ENCODE measurements around the gene THRAP3.
"Not testable (repeated sequence)": the region's sequence is repeated elsewhere in the genome, so short reads cannot be mapped to it uniquely, and the experiment has no call there.

The THRAP3 gene

GRCh38 chr1:36207339-36207738, 16.9 kb upstream of the THRAP3 start:
- Histone ChIP-seq H3K27me3 (ENCODE audit: control insufficient read depth in 1 of 2, insufficient read depth in 2 of 2, low read length in 2 of 2) (no peaks in the 10 kb centered on the region), H3K4me1 (ENCODE audit: control insufficient read depth in 1 of 2, insufficient read depth in 2 of 2, low read length in 2 of 2) (peaks cover 0 to 5% of the 10 kb centered on the region in 2 donors), H3K36me3 (ENCODE audit: control insufficient read depth in 1 of 2, insufficient read depth in 2 of 2, low read length in 2 of 2) (no peaks in the 10 kb centered on the region), H3K9me3 (ENCODE audit: control insufficient read depth in 1 of 2, low read length in 2 of 2) (no peaks in the 10 kb centered on the region), H3K27ac (ENCODE audit: low read depth, low read length) (no peak overlapping the region), H3K9ac (ENCODE audit: low read depth in 1 of 2, low read length in 2 of 2) (no peak overlapping the region), H3K4me3 (ENCODE audit: low read depth in 1 of 2, low read length in 2 of 2) (no peak overlapping the region)

DNA sequence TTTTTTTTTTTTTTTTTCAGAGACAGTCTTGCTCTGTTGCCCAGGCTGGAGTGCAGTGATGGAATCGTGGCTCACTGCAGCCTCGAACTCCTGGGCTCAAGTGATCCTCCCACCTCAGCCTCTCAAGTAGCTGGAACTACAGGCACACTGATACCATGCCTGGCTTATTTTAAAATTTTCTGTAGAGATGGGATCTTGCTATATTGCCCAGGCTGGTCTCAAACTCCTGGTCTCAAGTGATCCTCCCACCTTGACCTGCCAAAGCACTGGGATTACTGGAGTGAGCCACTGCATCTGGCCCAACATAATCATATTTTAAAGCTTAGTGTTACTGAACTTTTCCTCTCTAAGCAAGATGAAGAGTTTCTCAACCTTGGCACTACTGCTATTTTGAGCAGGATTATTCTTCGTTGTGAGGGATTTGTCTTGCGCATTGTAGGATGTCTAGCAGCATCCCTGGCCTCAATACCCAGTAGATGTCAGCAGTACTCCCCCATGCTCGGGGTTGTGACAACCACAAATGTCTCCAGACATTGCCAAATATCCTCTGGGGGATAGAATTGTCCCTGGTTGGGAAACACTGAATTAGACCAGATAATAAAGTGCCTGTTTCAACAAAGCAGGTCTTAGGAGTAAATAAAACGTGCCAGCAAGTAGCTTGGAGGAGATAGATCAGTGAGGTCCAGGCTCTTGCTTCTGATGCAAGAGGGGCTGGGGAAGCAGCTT, 15.1 kb upstream of the THRAP3 start:
- no peak overlapping the region for H3K27ac ChIP-seq (ENCODE audit: low read depth, low read length)
- no peak overlapping the region for H3K9ac ChIP-seq (ENCODE audit: low read depth in 1 of 2, low read length in 2 of 2)
- H3K27me3 ChIP-seq (ENCODE audit: control insufficient read depth in 1 of 2, insufficient read depth in 2 of 2, low read length in 2 of 2), result no peaks in the 10 kb centered on the region
- H3K9me3 ChIP-seq (ENCODE audit: control insufficient read depth in 1 of 2, low read length in 2 of 2), result no peaks in the 10 kb centered on the region
- peaks cover 0 to 6% of the 10 kb centered on the region in 2 donors for H3K4me1 ChIP-seq (ENCODE audit: control insufficient read depth in 1 of 2, insufficient read depth in 2 of 2, low read length in 2 of 2)
- no peak overlapping the region for H3K4me3 ChIP-seq (ENCODE audit: low read depth in 1 of 2, low read length in 2 of 2)
- no peaks in the 10 kb centered on the region for H3K36me3 ChIP-seq (ENCODE audit: control insufficient read depth in 1 of 2, insufficient read depth in 2 of 2, low read length in 2 of 2)

- Histone ChIP-seq H3K27me3 (ENCODE audit: control insufficient read depth in 1 of 2, insufficient read depth in 2 of 2, low read length in 2 of 2) (no peaks in the 10 kb centered on the region), H3K27ac (ENCODE audit: low read depth, low read length) (no peak overlapping the region), H3K9ac (ENCODE audit: low read depth in 1 of 2, low read length in 2 of 2) (no peak overlapping the region), H3K9me3 (ENCODE audit: control insufficient read depth in 1 of 2, low read length in 2 of 2) (no peaks in the 10 kb centered on the region), H3K4me1 (ENCODE audit: control insufficient read depth in 1 of 2, insufficient read depth in 2 of 2, low read length in 2 of 2) (peaks cover 0 to 6% of the 10 kb centered on the region in 2 donors), H3K36me3 (ENCODE audit: control insufficient read depth in 1 of 2, insufficient read depth in 2 of 2, low read length in 2 of 2) (no peaks in the 10 kb centered on the region), H3K4me3 (ENCODE audit: low read depth in 1 of 2, low read length in 2 of 2) (no peak overlapping the region)
Measured at GRCh38 chr1:36211307-36211706, 12.9 kb upstream of the THRAP3 start.

GRCh38 chr1:36211841-36212240, 12.4 kb upstream of the THRAP3 start:
- H3K27ac ChIP-seq (ENCODE audit: low read depth, low read length), result no peak overlapping the region
- H3K36me3 ChIP-seq (ENCODE audit: control insufficient read depth in 1 of 2, insufficient read depth in 2 of 2, low read length in 2 of 2), result no peaks in the 10 kb centered on the region
- no peak overlapping the region for H3K9ac ChIP-seq (ENCODE audit: low read depth in 1 of 2, low read length in 2 of 2)
- H3K4me1 ChIP-seq (ENCODE audit: control insufficient read depth in 1 of 2, insufficient read depth in 2 of 2, low read length in 2 of 2), result peaks cover 0 to 6% of the 10 kb centered on the region in 2 donors
- H3K27me3 ChIP-seq (ENCODE audit: control insufficient read depth in 1 of 2, insufficient read depth in 2 of 2, low read length in 2 of 2), result no peaks in the 10 kb centered on the region
- no peaks in the 10 kb centered on the region for H3K9me3 ChIP-seq (ENCODE audit: control insufficient read depth in 1 of 2, low read length in 2 of 2)
- no peak overlapping the region for H3K4me3 ChIP-seq (ENCODE audit: low read depth in 1 of 2, low read length in 2 of 2)

GRCh38 chr1:36212782-36213181, 11.5 kb upstream of the THRAP3 start:
- H3K4me3 ChIP-seq (ENCODE audit: low read depth in 1 of 2, low read length in 2 of 2), result no peak overlapping the region
- no peak overlapping the region for H3K27ac ChIP-seq (ENCODE audit: low read depth, low read length)

DNA sequence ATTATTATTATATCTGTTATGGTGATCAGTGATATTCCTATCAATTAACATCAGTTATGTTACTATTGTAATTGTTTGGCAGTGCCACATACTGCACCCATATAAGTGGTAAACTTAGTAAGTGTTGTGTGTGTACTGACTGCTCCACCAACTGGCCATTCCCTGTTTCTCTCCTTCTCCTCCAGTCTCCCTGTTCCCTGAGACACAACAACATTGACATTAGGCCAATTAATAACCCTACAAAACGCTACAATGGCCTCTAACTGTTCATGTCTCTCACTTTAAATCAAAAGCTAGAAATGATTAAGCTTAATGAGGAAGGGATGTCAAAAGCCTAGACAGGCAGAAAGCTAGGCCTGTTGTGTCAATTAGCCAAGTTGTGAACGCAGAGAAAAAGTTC, 6.6 kb upstream of the THRAP3 start:
- no peaks in the 10 kb centered on the region for H3K27me3 ChIP-seq (ENCODE audit: control insufficient read depth in 1 of 2, insufficient read depth in 2 of 2, low read length in 2 of 2)
- H3K36me3 ChIP-seq (ENCODE audit: control insufficient read depth in 1 of 2, insufficient read depth in 2 of 2, low read length in 2 of 2), result no peaks in the 10 kb centered on the region
- H3K4me1 ChIP-seq (ENCODE audit: control insufficient read depth in 1 of 2, insufficient read depth in 2 of 2, low read length in 2 of 2), result peaks cover 3 to 5% of the 10 kb centered on the region in 2 donors
- H3K4me3 ChIP-seq (ENCODE audit: low read depth in 1 of 2, low read length in 2 of 2), result no peak overlapping the region
- no peak overlapping the region for H3K9ac ChIP-seq (ENCODE audit: low read depth in 1 of 2, low read length in 2 of 2)
- H3K27ac ChIP-seq (ENCODE audit: low read depth, low read length), result no peak overlapping the region
- H3K9me3 ChIP-seq (ENCODE audit: control insufficient read depth in 1 of 2, low read length in 2 of 2), result no peaks in the 10 kb centered on the region

More at GRCh38 chr1:36212782-36213181, 11.5 kb upstream of the THRAP3 start:
- no peaks in the 10 kb centered on the region for H3K36me3 ChIP-seq (ENCODE audit: control insufficient read depth in 1 of 2, insufficient read depth in 2 of 2, low read length in 2 of 2)
- no peaks in the 10 kb centered on the region for H3K9me3 ChIP-seq (ENCODE audit: control insufficient read depth in 1 of 2, low read length in 2 of 2)
- no peak overlapping the region for H3K9ac ChIP-seq (ENCODE audit: low read depth in 1 of 2, low read length in 2 of 2)
- H3K27me3 ChIP-seq (ENCODE audit: control insufficient read depth in 1 of 2, insufficient read depth in 2 of 2, low read length in 2 of 2), result no peaks in the 10 kb centered on the region
- peaks cover 0 to 6% of the 10 kb centered on the region in 2 donors for H3K4me1 ChIP-seq (ENCODE audit: control insufficient read depth in 1 of 2, insufficient read depth in 2 of 2, low read length in 2 of 2)

- H3K4me3 ChIP-seq (ENCODE audit: low read depth in 1 of 2, low read length in 2 of 2); H3K27me3 ChIP-seq (ENCODE audit: control insufficient read depth in 1 of 2, insufficient read depth in 2 of 2, low read length in 2 of 2); H3K36me3 ChIP-seq (ENCODE audit: control insufficient read depth in 1 of 2, insufficient read depth in 2 of 2, low read length in 2 of 2); H3K27ac ChIP-seq (ENCODE audit: low read depth, low read length); H3K9me3 ChIP-seq (ENCODE audit: control insufficient read depth in 1 of 2, low read length in 2 of 2); H3K9ac ChIP-seq (ENCODE audit: low read depth in 1 of 2, low read length in 2 of 2): not testable (repeated sequence)
- peaks cover 9 to 25% of the 10 kb centered on the region in 2 donors for H3K4me1 ChIP-seq (ENCODE audit: control insufficient read depth in 1 of 2, insufficient read depth in 2 of 2, low read length in 2 of 2)
Measured at GRCh38 chr1:36221901-36222300, 2.3 kb upstream of the THRAP3 start.

GRCh38 chr1:36222481-36223380, 1.5 kb upstream of the THRAP3 start:
- H3K27ac ChIP-seq (ENCODE audit: low read depth, low read length), result peak overlapping the region; percentile 95
- no peaks in the 10 kb centered on the region for H3K27me3 ChIP-seq (ENCODE audit: control insufficient read depth in 1 of 2, insufficient read depth in 2 of 2, low read length in 2 of 2)
- peaks cover 9 to 25% of the 10 kb centered on the region in 2 donors for H3K4me1 ChIP-seq (ENCODE audit: control insufficient read depth in 1 of 2, insufficient read depth in 2 of 2, low read length in 2 of 2)
- peak overlapping the region; percentile 87 to 90 for H3K4me3 ChIP-seq (ENCODE audit: low read depth in 1 of 2, low read length in 2 of 2)
- H3K36me3 ChIP-seq (ENCODE audit: control insufficient read depth in 1 of 2, insufficient read depth in 2 of 2, low read length in 2 of 2), result peaks cover 0 to 4% of the 10 kb centered on the region in 2 donors
- H3K9me3 ChIP-seq (ENCODE audit: control insufficient read depth in 1 of 2, low read length in 2 of 2), result no peaks in the 10 kb centered on the region
- peak overlapping the region; percentile 83 to 97 for H3K9ac ChIP-seq (ENCODE audit: low read depth in 1 of 2, low read length in 2 of 2)

DNA sequence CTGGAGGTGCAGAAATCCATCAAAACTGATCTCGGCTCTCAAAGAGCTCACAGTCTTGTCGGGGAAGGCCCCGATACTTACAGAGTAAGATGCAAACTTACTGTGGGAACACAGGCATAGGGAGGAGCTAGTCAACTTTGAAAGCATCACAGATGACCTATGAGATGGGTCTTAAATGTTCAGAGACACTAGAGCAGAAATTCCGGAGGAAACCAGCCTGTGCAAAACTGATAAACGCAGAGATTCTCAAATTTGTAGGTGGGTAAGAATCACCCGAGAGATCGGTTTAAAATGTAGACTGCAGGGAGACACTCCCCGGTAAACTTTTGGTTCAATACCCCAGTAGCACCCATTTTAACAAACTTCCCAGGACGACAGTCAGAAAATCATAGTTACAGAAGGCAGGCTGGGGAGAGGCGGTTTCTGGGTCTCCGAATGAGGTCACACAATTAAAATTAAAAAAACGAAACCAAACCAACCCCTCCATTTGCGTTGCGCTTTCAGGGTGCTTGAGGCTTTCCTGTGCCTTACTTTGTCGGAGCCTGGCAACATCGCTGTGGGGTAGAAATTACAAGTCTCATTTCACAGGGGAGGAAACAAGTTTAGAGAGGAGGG, 755 bp upstream of the THRAP3 start:
- H3K36me3 ChIP-seq (ENCODE audit: control insufficient read depth in 1 of 2, insufficient read depth in 2 of 2, low read length in 2 of 2), result peaks cover 0 to 10% of the 10 kb centered on the region in 2 donors
- peaks cover 9 to 25% of the 10 kb centered on the region in 2 donors for H3K4me1 ChIP-seq (ENCODE audit: control insufficient read depth in 1 of 2, insufficient read depth in 2 of 2, low read length in 2 of 2)
- H3K9ac ChIP-seq (ENCODE audit: low read depth in 1 of 2, low read length in 2 of 2), result peak overlapping the region; percentile 83 to 97
- H3K27ac ChIP-seq (ENCODE audit: low read depth, low read length), result peak overlapping the region; percentile 95
- peak overlapping the region; percentile 87 to 90 for H3K4me3 ChIP-seq (ENCODE audit: low read depth in 1 of 2, low read length in 2 of 2)
- no peaks in the 10 kb centered on the region for H3K9me3 ChIP-seq (ENCODE audit: control insufficient read depth in 1 of 2, low read length in 2 of 2)
- H3K27me3 ChIP-seq (ENCODE audit: control insufficient read depth in 1 of 2, insufficient read depth in 2 of 2, low read length in 2 of 2), result no peaks in the 10 kb centered on the region

All from duodenal mucosa (tissue), 2 donors.